ENCODE data around the gene DNAJC4. TPM values are rescaled to one million over a fixed set of nuclear protein-coding genes. Genes with fewer than 3 reads are reported as not detected.

Gene DNAJC4
- total RNA-seq, 4 donors from 2014 or later, result 19.2 to 25.8 (median 21.6) TPM

DNA sequence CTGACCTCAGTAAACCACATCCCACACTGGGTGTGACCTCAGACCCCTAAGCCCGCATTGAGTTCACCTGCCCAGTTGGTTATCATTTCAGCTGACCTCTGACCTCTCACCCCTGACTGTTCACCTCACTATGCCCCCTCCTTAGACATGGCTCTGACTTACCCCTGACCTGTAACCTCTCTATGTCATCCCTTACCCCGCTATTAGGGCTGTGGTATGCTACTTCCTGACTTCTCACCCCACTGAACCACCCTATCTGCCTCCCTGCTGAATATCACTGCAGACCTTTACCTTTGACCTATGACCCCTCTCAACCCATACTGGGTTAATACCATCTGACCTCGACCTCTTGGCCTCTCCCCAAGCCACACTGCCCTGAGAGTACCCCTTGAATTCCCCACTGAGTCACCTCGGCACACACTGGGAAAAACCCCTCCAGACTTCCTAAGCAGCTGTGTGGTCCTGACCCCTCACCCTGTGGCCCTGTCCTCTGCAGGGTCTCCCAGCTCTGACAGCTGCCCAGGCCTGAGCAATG lies 29.3 kb downstream of the DNAJC4 start:
- no peak for ATAC-seq (ENCODE audit: low FRiP score)
- no peak for DNase-seq (ENCODE audit: low spot score)
- TF ChIP-seq, protein P1, sequence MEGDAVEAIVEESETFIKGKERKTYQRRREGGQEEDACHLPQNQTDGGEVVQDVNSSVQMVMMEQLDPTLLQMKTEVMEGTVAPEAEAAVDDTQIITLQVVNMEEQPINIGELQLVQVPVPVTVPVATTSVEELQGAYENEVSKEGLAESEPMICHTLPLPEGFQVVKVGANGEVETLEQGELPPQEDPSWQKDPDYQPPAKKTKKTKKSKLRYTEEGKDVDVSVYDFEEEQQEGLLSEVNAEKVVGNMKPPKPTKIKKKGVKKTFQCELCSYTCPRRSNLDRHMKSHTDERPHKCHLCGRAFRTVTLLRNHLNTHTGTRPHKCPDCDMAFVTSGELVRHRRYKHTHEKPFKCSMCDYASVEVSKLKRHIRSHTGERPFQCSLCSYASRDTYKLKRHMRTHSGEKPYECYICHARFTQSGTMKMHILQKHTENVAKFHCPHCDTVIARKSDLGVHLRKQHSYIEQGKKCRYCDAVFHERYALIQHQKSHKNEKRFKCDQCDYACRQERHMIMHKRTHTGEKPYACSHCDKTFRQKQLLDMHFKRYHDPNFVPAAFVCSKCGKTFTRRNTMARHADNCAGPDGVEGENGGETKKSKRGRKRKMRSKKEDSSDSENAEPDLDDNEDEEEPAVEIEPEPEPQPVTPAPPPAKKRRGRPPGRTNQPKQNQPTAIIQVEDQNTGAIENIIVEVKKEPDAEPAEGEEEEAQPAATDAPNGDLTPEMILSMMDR (IDR thresholded peaks at IDR 0.05), result no peak

DNA sequence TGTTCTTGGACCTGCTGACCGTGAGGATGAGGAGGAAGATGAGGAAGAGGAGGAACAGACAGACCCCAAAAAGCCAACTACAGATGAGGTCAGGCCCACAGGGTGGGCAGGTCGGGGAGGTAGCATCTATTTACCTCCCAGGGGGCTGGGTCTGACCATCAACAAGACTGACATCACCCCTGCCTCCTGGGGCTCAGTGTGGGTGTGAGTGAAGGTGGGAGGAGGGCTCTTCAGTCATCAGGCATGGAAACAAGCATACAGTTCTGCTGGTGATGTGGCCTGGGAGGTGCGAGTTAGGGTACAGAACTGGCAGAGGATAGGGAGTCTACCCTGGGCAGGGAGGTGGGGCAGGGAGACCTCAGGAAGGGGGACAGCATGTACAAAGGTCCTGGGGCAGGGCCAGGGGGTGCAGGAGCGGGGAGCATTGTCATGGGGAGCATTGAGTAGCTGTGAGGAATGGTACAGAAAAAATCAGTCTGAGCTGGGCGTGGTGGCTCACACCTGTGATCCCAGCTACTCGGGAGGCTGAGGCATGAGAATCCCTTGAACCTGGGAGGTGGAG lies 29.9 kb downstream of the DNAJC4 start:
- DNase-seq (ENCODE audit: low spot score), result no peak
- TF ChIP-seq, protein P1 (IDR thresholded peaks at IDR 0.05), result no peak
- ATAC-seq (ENCODE audit: low FRiP score), result no peak

DNA sequence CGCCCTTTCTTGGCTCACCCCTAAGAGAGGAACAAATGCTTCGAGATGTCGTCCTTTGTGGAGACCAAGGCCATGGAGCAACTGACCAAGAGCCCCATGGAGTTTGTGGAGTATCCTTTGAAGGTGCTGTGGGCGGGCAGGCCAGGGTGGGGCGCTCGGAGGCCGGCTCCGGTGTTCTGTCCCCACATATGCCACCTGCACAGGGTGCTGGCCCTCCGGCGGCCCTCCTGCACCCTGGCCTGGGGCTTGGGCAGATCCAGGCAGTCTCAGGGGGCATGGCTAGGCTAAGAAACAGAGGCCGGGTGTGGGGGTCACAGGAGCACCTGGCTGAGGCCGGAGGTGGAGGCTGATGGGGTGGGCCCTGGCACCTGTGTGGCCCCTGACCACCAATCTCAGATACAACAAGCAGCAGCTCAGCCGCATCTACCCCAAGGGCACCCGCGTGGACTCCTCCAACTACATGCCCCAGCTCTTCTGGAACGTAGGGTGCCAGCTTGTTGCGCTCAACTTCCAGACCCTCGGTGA lies 31.3 kb downstream of the DNAJC4 start:
- TF ChIP-seq, protein P1 (IDR thresholded peaks at IDR 0.05), result no peak
- DNase-seq (ENCODE audit: low spot score), result no peak
- ATAC-seq (ENCODE audit: low FRiP score), result no peak

DNA sequence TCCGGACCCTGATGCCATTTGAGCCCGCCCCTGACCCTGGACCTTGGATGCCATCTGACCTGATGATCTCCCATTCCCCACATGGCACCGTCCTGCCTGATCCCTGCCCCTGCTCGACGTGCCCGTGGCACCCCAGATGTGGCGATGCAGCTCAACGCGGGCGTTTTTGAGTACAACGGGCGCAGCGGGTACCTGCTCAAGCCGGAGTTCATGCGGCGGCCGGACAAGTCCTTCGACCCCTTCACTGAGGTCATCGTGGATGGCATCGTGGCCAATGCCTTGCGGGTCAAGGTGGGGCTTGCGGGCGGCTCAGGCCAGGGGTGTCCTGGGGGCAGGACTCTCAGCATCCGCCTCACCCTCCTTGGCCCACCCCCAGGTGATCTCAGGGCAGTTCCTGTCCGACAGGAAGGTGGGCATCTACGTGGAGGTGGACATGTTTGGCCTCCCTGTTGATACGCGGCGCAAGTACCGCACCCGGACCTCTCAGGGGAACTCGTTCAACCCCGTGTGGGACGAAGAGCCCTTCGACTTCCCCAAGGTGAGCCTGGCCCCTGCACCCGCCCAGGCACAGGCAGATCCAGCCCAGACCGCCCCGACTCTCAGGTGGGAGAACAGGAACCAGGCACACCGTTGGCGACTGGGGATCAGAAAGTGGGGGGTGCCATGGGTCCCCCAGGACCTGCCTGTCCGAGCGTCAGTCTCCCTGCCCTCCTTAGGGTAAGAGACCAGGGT lies 32.1 kb downstream of the DNAJC4 start:
- ATAC-seq (ENCODE audit: low FRiP score) (no peak), DNase-seq (ENCODE audit: low spot score) (no peak)
- TF ChIP-seq, protein P1 (IDR thresholded peaks at IDR 0.05), result no peak

DNA sequence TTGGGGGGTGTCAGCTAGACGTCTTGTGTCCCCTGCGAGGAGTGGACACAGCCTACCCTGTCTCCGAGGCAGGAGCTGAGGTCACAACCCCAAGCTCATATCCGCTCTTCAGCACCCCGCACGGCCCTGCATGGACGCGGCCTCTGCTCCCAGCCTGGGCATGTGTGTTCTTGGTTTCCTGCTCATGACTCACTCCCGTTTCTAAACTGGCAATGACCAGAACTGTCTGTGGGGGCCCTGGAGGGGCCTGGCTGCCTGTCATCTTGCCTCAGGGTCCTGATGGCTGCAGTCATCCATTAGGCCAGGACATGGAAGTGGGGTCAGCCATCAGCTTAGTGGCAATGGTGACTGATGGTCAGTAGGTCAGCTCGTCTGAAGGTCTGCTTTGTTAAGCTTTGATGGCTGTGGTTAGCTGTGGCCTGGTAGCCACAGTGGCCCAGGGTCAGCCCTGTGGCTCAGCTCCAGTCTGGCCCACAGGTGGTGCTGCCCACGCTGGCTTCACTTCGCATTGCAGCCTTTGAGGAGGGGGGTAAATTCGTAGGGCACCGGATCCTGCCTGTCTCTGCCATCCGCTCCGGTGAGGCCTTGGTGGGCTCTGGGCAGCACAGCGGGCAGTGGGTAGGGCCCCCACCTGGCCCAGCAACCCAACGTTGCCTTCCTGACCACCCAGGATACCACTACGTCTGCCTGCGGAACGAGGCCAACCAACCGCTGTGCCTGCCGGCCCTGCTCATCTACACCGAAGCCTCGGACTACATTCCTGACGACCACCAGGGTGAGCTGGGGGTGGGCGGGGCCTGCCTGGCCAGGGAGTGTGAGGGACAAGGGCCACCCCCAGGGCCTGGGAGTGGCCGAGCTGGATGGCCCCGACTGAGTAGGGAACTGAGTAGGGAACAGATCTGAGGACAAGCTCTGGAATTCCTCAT lies 32.9 kb downstream of the DNAJC4 start:
- DNase-seq (ENCODE audit: low spot score), result no peak

DNA sequence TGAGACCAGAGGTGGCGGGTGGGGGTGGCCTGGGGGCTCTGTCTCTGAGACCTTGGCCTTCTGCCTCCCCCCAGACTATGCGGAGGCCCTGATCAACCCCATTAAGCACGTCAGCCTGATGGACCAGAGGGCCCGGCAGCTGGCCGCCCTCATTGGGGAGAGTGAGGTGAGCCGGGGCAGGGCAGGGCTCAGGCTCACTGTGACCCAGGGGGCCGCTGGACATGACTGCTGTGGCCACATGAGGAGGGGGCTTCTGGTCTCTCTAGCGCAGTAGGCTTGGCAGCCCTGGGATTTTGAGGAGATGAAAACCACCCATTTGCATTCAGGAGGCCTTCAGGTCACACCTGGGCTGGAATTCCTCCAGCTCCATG lies 33.6 kb downstream of the DNAJC4 start:
- ATAC-seq (ENCODE audit: low FRiP score) (no peak), DNase-seq (ENCODE audit: low spot score) (no peak)
- TF ChIP-seq, protein P1 (IDR thresholded peaks at IDR 0.05), result no peak

More for the DNA sequence above, 32.9 kb downstream of the DNAJC4 start:
- TF ChIP-seq, protein P1 (IDR thresholded peaks at IDR 0.05), result no peak
- ATAC-seq (ENCODE audit: low FRiP score), result no peak

Data from omental fat pad (tissue), 4 donors.